CD4-positive, alpha-beta memory T cell (primary cell): Measurements from ENCODE around the gene TLN1. TPM values are rescaled to one million over a fixed set of nuclear protein-coding genes. Genes with fewer than 3 reads are reported as not detected.

Source experiments
- CTCF ChIA-PET: fragments of 350-600 bp; sonication (Branson Sonifier 250); formaldehyde crosslinking; loops from one replicate; lab custom pipeline; 2021; ENCODE audit warnings: inconsistent platforms; ENCODE audit not compliant: partially characterized antibody; lab: Charles Lee
- POLR2A ChIA-PET: fragments of 350-600 bp; sonication (Branson Sonifier 250); formaldehyde crosslinking; loops from one replicate; lab custom pipeline; 2021; ENCODE audit not compliant: partially characterized antibody; lab: Charles Lee
- DNase-seq, 5 donors: peaks; one replicate each; pipeline versions ENCODE4 v3.0.0 to v3.0.0-alpha.2; 2020 to 2022; ENCODE audit warnings: mixed read lengths in 1 of 5
- H3K27ac ChIP-seq: one replicate; pipeline ENCODE4 v1.7.0; 2013; ENCODE audit warnings: low read depth, low read length
- H3K27me3 ChIP-seq: 2 replicates; pipeline ENCODE4 v1.7.0; 2013; ENCODE audit warnings: mild to moderate bottlenecking, low read length, moderate library complexity; ENCODE audit not compliant: insufficient read depth
- H3K36me3 ChIP-seq: 2 replicates; pipeline ENCODE4 v1.7.0; 2013; ENCODE audit warnings: mild to moderate bottlenecking, low read length, moderate library complexity; ENCODE audit not compliant: insufficient read depth
- H3K4me1 ChIP-seq: 2 replicates; pipeline ENCODE4 v1.7.0; 2013; ENCODE audit warnings: mild to moderate bottlenecking, low read length, moderate library complexity; ENCODE audit not compliant: insufficient read depth
- H3K4me3 ChIP-seq, 2 donors: one replicate each; pipeline ENCODE4 v1.7.0; 2013; ENCODE audit warnings: low read length in 2 of 2, mild to moderate bottlenecking in 1 of 2
- H3K9me3 ChIP-seq, 2 donors: one replicate each; pipeline ENCODE4 v1.7.0; 2013; ENCODE audit warnings: low read length in 2 of 2, control low read depth in 1 of 2; ENCODE audit not compliant: control insufficient read depth in 1 of 2
- H3K27ac Mint-ChIP-seq, 7 donors: one replicate each; pipeline ENCODE4 v1.8.0; 2020 to 2021; ENCODE audit warnings: mixed read lengths in 7 of 7, mild to moderate bottlenecking in 6 of 7, inconsistent platforms in 3 of 7, moderate library complexity in 3 of 7
- H3K27me3 Mint-ChIP-seq, 2 donors: one replicate each; pipeline ENCODE4 v1.8.0; 2020 to 2021; ENCODE audit warnings: mixed read lengths in 2 of 2
- H3K36me3 Mint-ChIP-seq, 2 donors: one replicate each; pipeline ENCODE4 v1.8.0; 2020 to 2021; ENCODE audit warnings: mixed read lengths in 2 of 2, inconsistent platforms in 1 of 2, mild to moderate bottlenecking in 1 of 2
- H3K4me1 Mint-ChIP-seq, 4 donors: one replicate each; pipeline ENCODE4 v1.8.0; 2020 to 2021; ENCODE audit warnings: mixed read lengths in 4 of 4, mild to moderate bottlenecking in 1 of 4
- H3K4me3 Mint-ChIP-seq, 8 donors: one replicate each; pipeline ENCODE4 v1.8.0; 2020 to 2021; ENCODE audit warnings: mixed read lengths in 8 of 8, mild to moderate bottlenecking in 7 of 8, moderate library complexity in 6 of 8, inconsistent platforms in 3 of 8
- H3K9me3 Mint-ChIP-seq, 8 donors: one replicate each; pipeline ENCODE4 v1.8.0; 2020 to 2021; ENCODE audit warnings: mixed read lengths in 8 of 8, mild to moderate bottlenecking in 5 of 8, inconsistent platforms in 3 of 8, moderate library complexity in 1 of 8
- intact Hi-C: fragments of 100-400 bp; cut with micrococcal nuclease; formaldehyde crosslinking; loops from one replicate; pipeline ENCODE4 v1.15.1; 2023
- polyA plus RNA-seq, 2 donors: library from polyadenylated mRNA; unstranded; fragments of 300-500 nt; fragmentation: Illumina TruSeq; gene quantifications; one replicate each; pipeline ENCODE4 v1.2.3, GENCODE V29; 2021
- total RNA-seq, 2 experiments: library from RNA; stranded (reverse); gene quantifications; one replicate each; pipeline ENCODE4 v1.2.3, GENCODE V29; 2021

The TLN1 gene
- total and polyA plus RNA-seq, 4 experiments from 2014 or later: 13.7 to 316 (median 215) TPM

DNA sequence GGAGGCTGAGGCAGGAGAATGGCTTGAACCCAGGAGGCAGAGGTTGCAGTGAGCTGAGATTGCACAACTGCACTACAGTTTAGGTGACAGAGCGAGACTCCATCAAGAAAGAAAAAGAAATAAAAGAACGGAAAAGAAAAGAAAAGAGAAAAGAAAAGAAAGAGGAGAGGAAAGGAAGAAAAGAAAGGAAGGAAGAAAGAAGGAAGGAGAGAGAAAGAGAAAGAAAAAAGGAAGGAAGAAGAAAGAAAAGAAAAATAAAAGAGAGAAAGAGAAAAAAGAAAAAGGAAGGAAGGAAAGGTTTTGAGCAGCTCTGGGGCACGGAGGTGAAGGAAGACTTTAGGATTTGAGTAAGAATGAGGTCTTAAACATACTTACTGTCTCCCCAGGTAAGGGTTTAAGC is 18.4 kb downstream of the TLN1 start:
- Mint-ChIP-seq H3K4me1 (peaks cover 0 to 2% (median 0%) of the 10 kb centered on the region in 4 donors), H3K36me3 (peaks cover 84 to 90% of the 10 kb centered on the region in 2 donors), H3K27me3 (no peaks in the 10 kb centered on the region), H3K9me3 (no peaks in the 10 kb centered on the region), H3K4me3 (no peak overlapping the region), H3K27ac (peak overlapping the region in 4 of 7 donors; percentile 60 to 84 (median 68))
- Histone ChIP-seq H3K27ac (no peak overlapping the region), H3K4me1 (no peaks in the 10 kb centered on the region), H3K27me3 (no peaks in the 10 kb centered on the region), H3K36me3 (peaks cover 83% of the 10 kb centered on the region), H3K4me3 (no peak overlapping the region), H3K9me3 (no peaks in the 10 kb centered on the region)
- no peak for DNase-seq
- ChIA-PET CTCF (interaction anchor here (1.5 to 8.4 kb wide), 2 partner anchors 12 to 17 kb away, joined by 3 to 76 read pairs; no protein-coding TSS in a partner anchor), POLR2A (interaction anchor here (0.8 to 3.0 kb wide), 2 partner anchors 19 to 27 kb away, joined by 3 to 11 read pairs; partner anchors contain the start of genes CREB3 and TLN1)
- intact Hi-C loops: no loop called here

DNA sequence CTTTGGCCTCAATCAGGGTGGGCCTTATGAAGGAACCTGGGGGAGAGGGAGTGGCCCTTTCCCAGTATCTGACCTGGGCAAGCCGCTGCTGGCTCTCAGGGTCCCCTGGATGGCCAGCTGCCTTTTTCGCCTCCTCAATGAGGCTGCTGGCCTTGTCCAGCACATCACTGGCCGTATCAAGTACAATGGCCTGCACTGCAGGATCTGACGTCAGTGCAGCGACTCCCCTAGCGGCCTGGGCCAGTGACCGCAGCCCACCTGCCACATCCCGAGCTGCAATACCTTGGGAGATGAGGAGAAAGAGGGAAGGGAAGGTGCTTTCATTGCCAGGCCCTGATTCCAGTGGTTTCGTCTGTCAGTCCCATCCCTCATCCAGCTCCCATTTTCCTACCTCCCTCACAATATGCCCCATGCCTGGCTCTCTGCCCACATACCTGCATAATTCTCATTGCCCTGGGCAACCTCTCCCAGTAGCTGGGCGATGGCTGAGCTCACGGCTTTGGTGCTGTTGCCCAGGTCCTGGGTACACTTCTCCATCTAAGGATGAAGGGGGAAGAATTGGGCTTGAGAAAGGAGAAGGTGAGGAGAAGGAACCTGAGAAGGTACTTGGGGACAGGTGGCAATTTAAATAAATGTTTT is 19.1 kb downstream of the TLN1 start:
- Histone ChIP-seq H3K4me3 (no peak overlapping the region), H3K9me3 (no peaks in the 10 kb centered on the region), H3K36me3 (peaks cover 82% of the 10 kb centered on the region), H3K27ac (no peak overlapping the region), H3K4me1 (no peaks in the 10 kb centered on the region), H3K27me3 (no peaks in the 10 kb centered on the region)
- intact Hi-C loops: no loop called here
- no peak for DNase-seq
- ChIA-PET CTCF (interaction anchor here (0.8 to 8.4 kb wide), 4 partner anchors 8 to 92 kb away, joined by 3 to 76 read pairs (median 5); no protein-coding TSS in a partner anchor), POLR2A (interaction anchor here (0.8 to 3.0 kb wide), 3 partner anchors 19 to 48 kb away, joined by 3 to 11 read pairs (median 3); partner anchors contain the start of genes CREB3 and TLN1)
- H3K9me3 Mint-ChIP-seq: no peaks in the 10 kb centered on the region
- H3K27me3 Mint-ChIP-seq: no peaks in the 10 kb centered on the region
- H3K27ac Mint-ChIP-seq: peak overlapping the region in 3 of 7 donors; percentile 55 to 70 (median 60)
- H3K36me3 Mint-ChIP-seq: peaks cover 84 to 89% of the 10 kb centered on the region in 2 donors
- H3K4me1 Mint-ChIP-seq: peaks cover 0 to 2% (median 0%) of the 10 kb centered on the region in 4 donors
- no peak overlapping the region for H3K4me3 Mint-ChIP-seq

DNA sequence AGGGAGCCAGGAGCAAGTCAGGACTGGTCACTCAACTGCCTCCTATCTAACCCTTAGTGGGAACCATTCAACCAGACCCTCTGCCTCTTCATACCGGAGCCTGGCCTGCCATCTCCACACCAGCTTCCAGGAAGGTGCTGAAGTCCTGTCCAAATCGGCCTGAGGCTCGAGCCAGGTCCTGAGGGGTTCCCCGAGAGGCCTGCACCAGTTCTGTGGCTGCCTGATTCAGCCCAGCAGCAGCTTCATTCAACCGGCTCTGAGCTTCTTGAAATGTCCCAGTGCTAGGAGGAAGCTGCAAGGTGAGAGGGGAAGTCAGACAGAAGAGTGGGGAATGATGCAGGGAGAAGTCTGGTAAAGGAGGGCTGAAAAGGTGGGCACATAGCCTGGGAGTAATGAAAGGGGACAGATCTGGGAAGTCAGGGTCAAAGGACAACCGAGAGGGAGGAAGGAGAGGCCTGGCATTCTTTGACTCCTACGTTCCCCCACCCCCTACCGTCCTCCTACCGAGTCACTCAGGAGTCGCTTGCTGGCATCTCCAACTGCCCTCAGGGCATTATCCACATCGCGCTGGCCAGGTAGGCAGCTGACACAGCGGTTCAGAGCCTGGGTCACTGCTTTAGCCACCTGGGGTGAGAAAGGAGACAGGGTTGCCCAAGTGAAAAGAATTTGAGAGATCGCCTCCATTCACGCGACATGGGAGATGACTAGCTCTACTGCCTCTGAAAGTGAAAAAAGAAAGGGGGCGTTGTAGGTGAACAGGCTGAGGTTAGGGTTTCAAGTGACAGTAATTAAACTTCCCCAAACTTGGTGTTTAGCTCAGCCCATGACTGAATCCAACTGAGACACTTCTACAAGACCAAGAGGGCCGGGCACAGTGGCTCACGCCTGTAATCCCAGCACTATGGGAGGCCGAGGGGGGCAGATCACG is 20.2 kb downstream of the TLN1 start:
- POLR2A ChIA-PET: interaction anchor here (1.0 to 3.0 kb wide), 2 partner anchors 20 to 47 kb away, joined by 3 to 11 read pairs; partner anchors contain the start of genes CREB3 and TLN1
- H3K36me3 ChIP-seq: peaks cover 82% of the 10 kb centered on the region
- peaks cover 84 to 89% of the 10 kb centered on the region in 2 donors for H3K36me3 Mint-ChIP-seq

DNA sequence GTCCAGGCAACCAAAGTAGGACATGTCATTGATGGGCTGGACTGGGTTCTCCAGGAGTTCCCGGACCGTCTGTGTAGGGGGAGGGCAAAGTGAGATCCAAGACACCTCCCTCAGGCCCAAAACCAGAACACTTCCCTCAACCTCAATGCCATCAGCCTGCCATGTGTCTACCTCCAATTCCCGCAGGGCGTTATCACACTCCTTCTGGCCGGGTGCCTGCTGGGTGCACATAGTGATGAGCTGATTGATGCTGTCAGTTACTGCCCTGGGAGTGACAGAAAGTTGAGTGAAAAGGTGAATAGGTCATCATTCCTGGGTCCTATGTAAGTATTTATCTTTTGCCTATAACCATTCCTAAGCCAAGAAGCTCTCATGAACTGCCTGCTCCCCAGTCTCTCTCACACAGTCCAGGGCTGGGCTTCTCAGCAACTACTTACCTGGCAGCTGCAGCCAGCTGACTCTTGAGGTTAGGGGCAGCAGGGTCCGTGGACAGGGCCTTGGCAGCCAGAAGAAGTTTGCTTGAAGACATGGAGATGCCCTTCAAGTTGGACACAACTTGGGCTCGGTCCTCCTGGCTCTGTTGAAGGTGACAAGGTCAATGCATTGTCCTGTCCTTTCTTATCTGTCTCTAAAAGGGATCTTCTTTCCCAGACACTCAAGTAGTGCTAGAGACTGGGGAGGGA is 21.0 kb downstream of the TLN1 start:
- H3K9me3 Mint-ChIP-seq: no peaks in the 10 kb centered on the region
- no peak for DNase-seq
- H3K27me3 Mint-ChIP-seq: no peaks in the 10 kb centered on the region
- peaks cover 83 to 90% of the 10 kb centered on the region in 2 donors for H3K36me3 Mint-ChIP-seq
- peak overlapping the region in 2 of 7 donors; percentile 26 to 44 for H3K27ac Mint-ChIP-seq
- peaks cover 0 to 7% (median 1%) of the 10 kb centered on the region in 4 donors for H3K4me1 Mint-ChIP-seq
- Histone ChIP-seq H3K4me3 (no peak overlapping the region), H3K27ac (no peak overlapping the region), H3K4me1 (no peaks in the 10 kb centered on the region), H3K36me3 (peaks cover 83% of the 10 kb centered on the region), H3K9me3 (no peaks in the 10 kb centered on the region), H3K27me3 (no peaks in the 10 kb centered on the region)
- intact Hi-C loops: no loop called here
- POLR2A ChIA-PET: no interaction called here
- no peak overlapping the region for H3K4me3 Mint-ChIP-seq
- CTCF ChIA-PET: interaction anchor here (1.2 kb wide), 1 partner anchor 15 kb away, joined by 18 read pairs; no protein-coding TSS in a partner anchor

More for the DNA sequence above, 20.2 kb downstream of the TLN1 start:
- Histone ChIP-seq H3K27me3 (no peaks in the 10 kb centered on the region), H3K9me3 (no peaks in the 10 kb centered on the region), H3K4me3 (no peak overlapping the region), H3K4me1 (no peaks in the 10 kb centered on the region), H3K27ac (no peak overlapping the region)
- peak overlapping the region in 1 of 8 donors; percentile 26 for H3K4me3 Mint-ChIP-seq
- H3K9me3 Mint-ChIP-seq: no peaks in the 10 kb centered on the region
- no peaks in the 10 kb centered on the region for H3K27me3 Mint-ChIP-seq
- H3K27ac Mint-ChIP-seq: peak overlapping the region in 5 of 7 donors; percentile 27 to 83 (median 56)
- intact Hi-C loops: no loop called here
- CTCF ChIA-PET: interaction anchor here (1.5 to 8.4 kb wide), 2 partner anchors 9 to 16 kb away, joined by 3 to 76 read pairs; no protein-coding TSS in a partner anchor
- DNase-seq: no peak
- H3K4me1 Mint-ChIP-seq: peaks cover 0 to 7% (median 1%) of the 10 kb centered on the region in 4 donors

DNA sequence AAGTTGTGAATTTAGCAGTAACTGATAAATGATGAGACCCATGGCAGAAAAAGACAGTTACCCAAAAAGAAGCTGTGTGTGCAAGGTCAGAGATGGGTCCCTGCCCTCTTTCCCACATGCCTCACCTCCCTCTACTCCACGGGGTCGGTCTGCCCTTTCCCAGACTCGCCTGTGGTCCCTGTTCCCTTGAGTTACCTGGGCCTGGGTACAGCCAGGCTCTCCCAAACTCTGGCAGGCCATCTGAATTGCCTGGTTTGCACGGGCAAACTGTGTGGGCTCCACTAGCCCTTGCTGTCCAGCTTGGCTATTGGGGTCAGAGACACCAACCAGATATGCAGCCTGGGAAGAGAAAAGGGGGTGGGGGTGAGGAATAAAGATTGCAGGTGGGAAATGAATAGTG is 23.8 kb downstream of the TLN1 start:
- H3K9me3 Mint-ChIP-seq: no peaks in the 10 kb centered on the region
- Histone ChIP-seq H3K27me3 (no peaks in the 10 kb centered on the region), H3K4me3 (no peak overlapping the region), H3K4me1 (no peaks in the 10 kb centered on the region), H3K9me3 (no peaks in the 10 kb centered on the region), H3K36me3 (peaks cover 86% of the 10 kb centered on the region), H3K27ac (no peak overlapping the region)
- DNase-seq: no peak
- H3K27ac Mint-ChIP-seq: peak overlapping the region in 3 of 7 donors; percentile 67 to 77 (median 72)
- peaks cover 0 to 7% (median 2%) of the 10 kb centered on the region in 4 donors for H3K4me1 Mint-ChIP-seq
- intact Hi-C loops: no loop called here
- peaks cover 75 to 90% of the 10 kb centered on the region in 2 donors for H3K36me3 Mint-ChIP-seq
- ChIA-PET CTCF (interaction anchor here (1.6 to 6.3 kb wide), 2 partner anchors 13 to 18 kb away, joined by 5 to 62 read pairs; partner anchors contain the start of gene TPM2), POLR2A (interaction anchor here (3.1 kb wide), 1 partner anchor 21 kb away, joined by 14 read pairs; no protein-coding TSS in a partner anchor)
- no peaks in the 10 kb centered on the region for H3K27me3 Mint-ChIP-seq
- no peak overlapping the region for H3K4me3 Mint-ChIP-seq

DNA sequence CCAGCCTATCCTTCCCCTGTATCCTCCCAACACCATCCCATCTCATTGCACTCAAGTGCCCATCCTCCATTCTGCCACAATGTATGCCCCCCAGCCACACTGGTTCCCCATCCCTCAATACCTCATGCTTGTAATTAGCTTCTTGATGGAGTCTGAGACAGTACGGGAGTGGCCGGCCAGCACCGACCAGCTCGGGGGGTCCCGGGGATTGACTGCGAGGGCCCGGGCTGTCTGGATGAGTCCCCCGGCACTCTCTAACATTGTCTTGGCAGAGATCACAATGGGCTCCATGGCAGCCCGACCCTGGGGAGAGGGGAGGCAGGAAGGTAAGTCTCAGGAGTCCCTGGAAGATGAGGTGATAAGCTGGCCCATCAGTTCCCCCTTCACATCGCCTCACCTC is 25.0 kb downstream of the TLN1 start:
- Mint-ChIP-seq H3K27me3 (no peaks in the 10 kb centered on the region), H3K4me1 (peaks cover 0 to 7% (median 2%) of the 10 kb centered on the region in 4 donors), H3K4me3 (no peak overlapping the region), H3K9me3 (no peaks in the 10 kb centered on the region), H3K36me3 (peaks cover 76 to 84% of the 10 kb centered on the region in 2 donors), H3K27ac (peak overlapping the region in 6 of 7 donors; percentile 26 to 84 (median 72))
- Histone ChIP-seq H3K9me3 (no peaks in the 10 kb centered on the region), H3K4me1 (no peaks in the 10 kb centered on the region), H3K36me3 (peaks cover 85% of the 10 kb centered on the region), H3K27me3 (no peaks in the 10 kb centered on the region), H3K27ac (no peak overlapping the region), H3K4me3 (no peak overlapping the region)
- ChIA-PET CTCF (interaction anchor here (1.0 to 6.3 kb wide), 3 partner anchors 12 to 90 kb away, joined by 3 to 62 read pairs (median 5); partner anchors contain the start of gene TPM2), POLR2A (interaction anchor here (3.1 kb wide), 1 partner anchor 22 kb away, joined by 14 read pairs; no protein-coding TSS in a partner anchor)
- intact Hi-C loops: no loop called here
- DNase-seq: no peak
